GM21390 (cell line): ENCODE results near the gene CD8B2.
"Not testable (repeated sequence)": the region's sequence is repeated elsewhere in the genome, so short reads cannot be mapped to it uniquely, and the experiment has no call there.

Source experiments
- ATAC-seq: cut with Tn5 transposase; IDR thresholded peaks from one replicate; pipeline ENCODE4 v1.9.1; 2021; ENCODE audit not compliant: unreplicated experiment

The CD8B2 gene

DNA sequence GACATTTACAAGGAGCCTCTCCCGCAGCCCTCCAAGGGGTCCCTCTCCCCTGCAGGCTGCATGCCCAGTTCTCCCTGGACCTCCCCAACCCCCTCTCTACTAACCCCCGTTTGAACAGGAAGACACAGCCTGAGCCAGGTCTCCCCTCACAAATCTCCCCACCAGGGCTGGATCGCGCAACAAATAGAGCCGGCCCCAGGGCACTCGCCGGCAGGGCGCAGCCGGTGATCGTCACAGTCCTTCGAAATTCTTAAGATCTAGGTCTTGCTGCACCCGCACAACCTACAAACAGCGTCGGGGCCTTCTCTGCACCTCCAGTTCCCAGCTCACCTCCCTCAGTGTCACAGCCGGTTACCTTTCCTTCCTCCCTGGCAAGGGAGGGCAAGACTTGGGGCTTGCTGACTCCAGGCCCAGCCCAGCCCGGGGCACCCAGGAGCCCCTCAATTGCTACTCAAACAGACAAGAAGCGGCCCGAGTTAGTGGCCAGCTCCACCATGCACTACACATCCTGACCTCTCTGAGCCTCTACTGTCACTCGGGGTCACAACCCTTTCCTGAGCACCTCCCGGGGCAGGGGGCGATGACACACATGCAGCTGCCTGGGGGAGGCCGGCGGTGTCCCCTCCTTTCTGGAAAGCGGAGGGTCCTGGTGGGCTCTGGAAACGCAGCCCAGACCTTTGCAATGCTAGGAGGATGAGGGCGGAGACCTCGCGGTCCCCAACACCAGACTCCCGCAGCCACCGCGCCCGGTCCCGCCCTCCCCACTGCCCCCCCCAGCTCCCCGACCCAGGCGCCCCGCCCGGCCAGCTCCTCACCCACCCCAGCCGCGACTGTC, at the start of gene CD8B2:
Gene CD8B2 (plus strand): TSS at position 814 of the 835 bp plus-strand sequence. CDS start 63 bp downstream, outside the sequence.
- not testable (repeated sequence) for ATAC-seq

DNA sequence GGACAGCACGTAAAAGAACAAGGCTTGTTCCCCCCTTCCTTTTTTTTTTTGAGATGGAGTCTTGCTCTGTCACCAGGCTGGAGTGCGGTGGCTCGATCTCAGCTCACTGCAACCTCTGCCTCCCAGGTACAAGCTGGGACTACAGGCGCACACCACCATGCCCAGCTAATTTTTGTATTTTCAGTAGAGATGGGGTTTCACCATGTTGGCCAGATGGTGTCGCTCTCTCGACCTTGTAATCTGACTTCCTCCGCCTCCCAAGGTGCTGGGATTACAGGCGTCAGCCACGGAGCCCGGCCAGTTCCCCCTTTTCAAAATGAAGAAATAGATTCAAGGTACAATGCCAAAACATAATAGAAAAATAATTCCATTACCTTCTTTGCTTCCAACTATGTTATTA, 25.3 kb upstream of the CD8B2 start:
- not testable (repeated sequence) for ATAC-seq

DNA sequence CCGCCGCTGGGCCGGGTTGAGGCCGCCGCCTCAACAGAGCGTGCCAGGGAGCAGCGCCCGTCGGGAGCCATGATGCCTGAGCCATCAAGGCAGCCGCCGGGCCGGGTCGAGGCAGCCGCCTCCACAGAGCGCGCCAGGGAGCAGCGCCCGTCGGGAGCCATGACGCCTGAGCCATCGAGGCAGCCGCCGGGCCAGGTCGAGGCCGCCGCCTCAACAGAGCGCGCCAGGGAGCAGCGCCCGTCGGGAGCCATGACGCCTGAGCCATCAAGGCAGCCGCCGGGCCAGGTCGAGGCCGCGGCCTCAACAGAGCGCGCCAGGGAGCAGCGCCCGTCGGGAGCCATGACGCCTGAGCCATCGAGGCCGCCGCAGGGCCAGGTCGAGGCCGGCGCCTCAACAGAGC, 19.6 kb upstream of the CD8B2 start:
- ATAC-seq = not testable (repeated sequence)

DNA sequence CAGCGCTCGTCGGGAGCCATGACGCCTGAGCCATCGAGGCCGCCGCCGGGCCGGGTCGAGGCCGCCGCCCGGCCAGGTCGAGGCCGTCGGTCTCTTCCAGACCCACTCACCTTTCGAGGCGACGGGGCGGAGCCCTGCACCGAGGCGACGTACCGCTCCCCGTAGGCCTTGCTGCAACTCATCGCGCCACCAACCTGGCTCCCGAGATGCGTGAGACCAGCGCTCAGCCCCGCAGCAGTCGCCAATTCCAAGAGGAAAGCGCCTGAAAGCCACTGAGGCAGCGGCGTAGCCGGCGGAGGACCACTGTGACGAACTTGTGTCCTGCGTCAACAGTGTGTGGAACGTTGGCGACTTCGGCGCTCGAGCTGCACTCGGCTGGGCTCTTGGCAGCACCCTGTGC, 19.1 kb upstream of the CD8B2 start, which contains the start of gene RGPD3:
Gene RGPD3 (minus strand): TSS at position 307 of the 400 bp plus-strand sequence. CDS start 125 bp downstream, at position 182.
- ATAC-seq = not testable (repeated sequence)

DNA sequence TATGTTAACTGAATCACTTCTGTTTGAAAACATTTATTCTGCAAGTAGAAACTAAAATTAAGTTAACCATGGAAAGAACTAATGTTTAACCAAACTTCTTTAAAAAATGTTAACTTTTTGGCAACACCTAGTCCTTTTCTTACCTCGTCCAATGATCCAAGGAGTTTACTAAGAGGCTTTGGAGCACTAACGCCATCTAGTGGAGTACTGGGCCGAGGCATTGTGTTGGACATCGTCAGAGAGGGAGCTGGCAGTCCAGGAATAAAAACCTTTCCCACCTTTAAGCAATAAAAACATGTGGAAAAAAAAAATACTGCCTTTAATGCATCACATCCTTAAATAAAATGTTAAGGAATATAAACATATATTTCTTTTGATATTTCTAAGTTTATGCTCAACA, 16.5 kb upstream of the CD8B2 start:
- not testable (repeated sequence) for ATAC-seq

DNA sequence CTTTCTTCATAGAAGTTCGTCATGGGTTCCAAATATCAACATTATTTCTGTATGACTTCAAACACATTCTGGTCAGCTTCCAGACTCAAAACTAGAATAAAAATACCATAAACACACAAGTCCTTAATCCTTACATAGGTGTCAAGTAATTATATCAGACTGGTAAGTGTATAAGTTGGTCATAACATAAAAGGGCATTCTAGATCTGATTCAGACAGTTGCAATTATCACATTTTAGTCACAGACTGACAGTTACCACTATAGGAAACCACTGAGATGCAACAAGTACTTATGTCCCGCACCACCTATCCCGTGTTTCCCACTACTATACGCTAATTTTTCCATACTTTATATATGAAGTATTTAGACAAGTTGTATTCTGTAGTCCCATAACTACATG, 9.5 kb upstream of the CD8B2 start:
- not testable (repeated sequence) for ATAC-seq

DNA sequence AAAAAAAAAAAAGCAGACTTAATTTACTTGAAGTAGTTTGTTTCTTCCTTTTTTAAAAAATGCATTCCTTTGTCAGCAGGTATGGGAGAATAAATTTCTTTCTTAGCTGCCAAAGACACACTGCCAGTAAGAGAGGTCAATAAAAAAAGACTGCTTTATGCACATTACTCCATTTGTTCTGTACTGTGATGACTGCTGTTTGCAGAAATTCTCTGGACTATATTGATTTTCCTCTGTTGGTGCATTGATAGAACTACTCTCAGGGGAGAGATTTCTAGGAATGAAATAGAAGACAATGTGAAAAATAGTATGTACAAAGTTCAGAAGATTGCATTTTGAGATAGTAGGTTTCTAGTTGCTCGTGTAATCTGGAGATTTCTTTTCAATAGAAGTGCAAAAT, 7.6 kb upstream of the CD8B2 start:
- not testable (repeated sequence) for ATAC-seq

DNA sequence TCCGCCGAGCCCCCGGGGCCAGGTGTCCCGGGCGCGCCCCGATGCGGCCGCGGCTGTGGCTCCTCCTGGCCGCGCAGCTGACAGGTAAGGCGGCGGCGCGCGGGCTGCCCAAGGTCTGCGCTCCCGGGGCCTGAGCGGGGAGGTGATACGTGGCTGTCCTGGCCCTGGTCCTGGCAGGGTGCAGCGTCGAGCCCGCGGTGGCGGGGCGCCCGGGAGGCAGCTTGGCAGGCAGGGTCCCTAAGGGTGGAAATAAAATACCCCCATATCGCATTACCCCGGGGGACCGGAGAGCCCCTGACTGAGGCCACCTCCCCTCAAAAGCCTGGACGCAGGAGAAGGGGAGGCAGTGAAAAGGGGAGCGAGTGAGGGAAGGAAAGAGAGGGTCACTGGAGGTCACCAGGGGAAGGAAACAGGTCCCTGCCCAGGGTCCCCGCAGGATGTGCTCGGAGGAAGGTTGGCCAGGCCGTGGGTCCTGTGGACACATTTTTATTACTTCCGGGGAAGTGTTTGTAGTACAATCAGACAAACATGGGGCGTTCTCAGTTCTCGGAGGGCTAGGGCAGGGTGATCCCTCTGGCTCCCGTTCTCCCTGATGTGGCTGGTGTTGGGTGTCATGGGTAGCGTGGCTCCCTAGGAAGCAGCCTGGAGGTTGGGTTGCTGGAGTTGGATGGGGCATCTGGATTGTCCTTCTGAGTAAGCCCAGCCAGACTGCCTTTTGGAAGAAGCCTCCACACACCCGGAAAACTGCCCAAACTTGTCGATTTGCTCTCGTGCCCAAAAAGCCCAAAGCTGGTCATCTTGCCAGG, 425 bp downstream of the CD8B2 start:
- not testable (repeated sequence) for ATAC-seq

DNA sequence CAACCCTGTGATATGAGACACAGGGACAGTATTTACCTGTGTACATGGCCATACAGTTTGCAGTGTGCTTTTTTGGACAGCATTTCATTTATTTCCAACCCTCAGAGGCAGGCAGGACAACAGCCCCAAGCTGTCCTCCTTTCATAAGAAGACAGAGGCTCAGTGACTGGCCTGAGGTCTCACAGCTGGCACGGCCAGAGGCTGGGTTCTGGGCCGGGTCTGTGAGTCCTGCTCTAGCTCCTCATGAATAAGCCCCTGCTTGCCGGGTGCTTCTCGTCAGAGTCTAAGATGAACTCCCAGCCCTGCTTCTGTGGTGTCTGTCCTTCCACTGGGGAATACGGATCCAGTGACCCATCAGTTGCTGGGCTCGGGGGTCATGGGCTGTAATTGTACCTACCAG, 2.5 kb downstream of the CD8B2 start:
- not testable (repeated sequence) for ATAC-seq

DNA sequence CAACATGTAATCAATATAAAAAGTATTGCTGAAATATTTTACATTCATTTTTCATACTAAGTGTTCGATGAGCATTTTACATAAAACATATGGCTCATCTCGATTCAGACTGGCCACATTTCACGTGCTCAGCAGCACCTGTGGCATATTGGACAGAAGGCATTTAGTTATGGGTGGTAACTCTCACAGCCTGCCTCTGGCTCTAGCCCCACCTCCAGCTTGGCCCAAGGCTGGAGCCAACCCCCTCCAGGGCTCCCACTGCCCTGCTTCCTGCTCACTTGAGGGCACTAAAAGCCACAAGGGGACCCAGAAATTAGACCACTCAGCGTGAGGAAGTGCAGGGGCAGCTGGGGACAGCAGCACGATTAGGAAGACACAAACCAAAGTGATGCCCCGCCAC, 5.2 kb downstream of the CD8B2 start:
- not testable (repeated sequence) for ATAC-seq

DNA sequence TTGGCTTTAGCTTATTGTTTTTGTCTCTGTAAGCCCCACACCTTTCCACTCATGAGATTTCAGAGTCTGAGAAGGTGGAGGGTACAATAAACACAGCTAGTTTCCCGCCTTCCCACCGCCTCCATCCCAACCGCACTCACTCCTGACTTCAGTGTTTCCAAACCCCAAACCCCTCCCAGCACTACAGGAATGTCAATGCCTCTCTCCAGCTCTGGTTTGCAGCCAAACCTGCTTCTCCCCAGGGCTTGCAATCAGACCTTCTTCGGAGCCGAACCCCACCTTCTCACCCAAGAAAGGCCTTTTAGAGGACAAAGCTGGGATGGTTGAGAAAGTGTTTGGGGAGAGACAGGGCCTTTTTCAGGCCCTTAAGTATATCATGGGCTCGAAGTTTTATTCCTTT, 5.7 kb downstream of the CD8B2 start:
- ATAC-seq = not testable (repeated sequence)

DNA sequence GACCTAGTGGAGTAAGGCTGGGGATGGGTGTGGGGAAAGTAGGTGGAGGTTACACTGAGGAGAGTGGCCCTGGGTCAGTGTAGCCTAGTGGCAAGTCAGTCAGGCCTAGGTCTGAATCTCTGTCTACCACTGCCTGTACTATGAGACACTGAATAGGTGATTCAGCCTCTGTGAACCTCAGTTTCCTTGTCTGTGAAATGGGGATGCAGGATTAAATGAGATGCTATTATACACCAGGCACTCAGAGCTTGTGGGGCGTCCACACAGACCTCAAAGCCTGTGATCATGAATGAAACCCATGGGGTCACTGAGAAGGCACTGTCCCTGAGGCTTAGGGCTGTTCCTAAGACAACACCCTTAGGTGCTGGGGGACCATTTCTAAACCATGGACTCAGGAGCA, 11.4 kb downstream of the CD8B2 start:
- ATAC-seq = not testable (repeated sequence)

DNA sequence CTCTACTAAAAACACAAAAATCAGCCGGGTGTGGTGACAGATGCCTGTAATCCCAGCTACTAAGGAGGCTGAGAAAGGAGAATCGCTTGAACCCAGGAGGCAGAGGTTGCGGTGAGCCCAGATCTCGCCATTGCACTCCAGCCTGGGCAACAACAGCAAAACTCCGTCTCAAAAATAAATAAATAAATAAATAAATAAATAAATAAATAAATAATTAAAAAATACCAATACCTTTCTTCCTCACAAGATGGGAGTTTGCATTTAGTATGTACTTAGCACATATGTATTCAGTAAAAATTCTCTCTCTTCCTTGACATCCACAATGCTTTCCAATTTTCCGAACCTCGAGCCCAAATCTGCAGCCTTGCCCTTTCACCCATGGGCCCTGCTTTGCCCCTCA, 13.2 kb downstream of the CD8B2 start:
- ATAC-seq = not testable (repeated sequence)

DNA sequence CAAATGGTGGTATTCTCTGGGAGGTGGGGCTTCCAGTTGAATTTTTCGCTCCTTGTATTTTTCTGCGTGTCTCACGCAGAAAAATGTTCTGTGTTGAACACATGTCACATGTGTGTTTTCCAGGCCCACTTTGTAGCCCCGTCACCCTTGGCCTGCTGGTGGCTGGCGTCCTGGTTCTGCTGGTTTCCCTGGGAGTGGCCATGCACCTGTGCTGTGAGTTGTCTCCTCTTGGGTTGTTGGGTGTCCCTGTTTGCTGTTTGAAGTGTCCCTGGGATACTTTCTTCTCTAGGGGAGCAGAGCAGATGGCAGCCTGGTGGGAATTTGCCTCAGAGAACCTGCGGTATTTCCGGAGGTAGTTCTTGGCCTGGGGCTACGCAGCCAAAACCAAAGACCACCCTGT, 15.2 kb downstream of the CD8B2 start:
- ATAC-seq = not testable (repeated sequence)

DNA sequence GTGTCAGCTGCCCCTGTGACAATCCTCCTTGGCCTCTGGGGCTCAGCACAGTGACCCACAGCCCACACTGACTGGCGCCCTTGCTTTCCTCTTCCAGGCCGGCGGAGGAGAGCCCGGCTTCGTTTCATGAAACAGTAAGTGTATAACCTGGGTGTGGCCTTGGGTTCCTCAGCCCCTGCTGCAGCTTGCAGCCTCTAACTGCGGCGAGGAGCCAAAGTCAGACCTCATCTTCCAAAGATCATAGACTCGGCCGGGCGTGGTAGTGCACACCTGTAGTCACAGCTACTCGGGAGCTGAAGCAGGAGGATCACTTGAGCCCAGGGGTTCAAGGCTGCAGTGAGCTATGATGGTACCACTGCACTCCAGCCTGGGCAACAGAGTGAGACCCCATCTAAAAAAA, 17.0 kb downstream of the CD8B2 start:
- not testable (repeated sequence) for ATAC-seq

DNA sequence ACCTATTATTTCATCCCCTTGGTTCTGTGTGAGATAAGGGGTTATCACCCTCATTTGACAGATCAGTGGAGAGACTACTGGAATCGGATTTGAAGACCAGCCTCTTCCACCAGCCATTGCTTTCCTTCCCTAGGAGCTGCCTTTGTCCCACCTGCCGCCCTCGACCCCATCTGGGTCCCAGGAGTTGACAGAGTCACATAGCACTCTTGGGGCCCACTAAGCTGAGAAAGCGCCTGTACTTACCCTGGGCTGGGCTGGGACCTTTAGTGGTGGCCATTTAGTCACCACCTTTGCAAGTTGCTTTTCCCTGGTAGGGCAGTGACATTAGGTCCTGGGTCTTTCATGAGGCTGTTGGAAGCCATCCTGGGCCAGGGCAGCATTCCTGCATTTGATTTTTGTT, 17.6 kb downstream of the CD8B2 start:
- ATAC-seq = not testable (repeated sequence)

DNA sequence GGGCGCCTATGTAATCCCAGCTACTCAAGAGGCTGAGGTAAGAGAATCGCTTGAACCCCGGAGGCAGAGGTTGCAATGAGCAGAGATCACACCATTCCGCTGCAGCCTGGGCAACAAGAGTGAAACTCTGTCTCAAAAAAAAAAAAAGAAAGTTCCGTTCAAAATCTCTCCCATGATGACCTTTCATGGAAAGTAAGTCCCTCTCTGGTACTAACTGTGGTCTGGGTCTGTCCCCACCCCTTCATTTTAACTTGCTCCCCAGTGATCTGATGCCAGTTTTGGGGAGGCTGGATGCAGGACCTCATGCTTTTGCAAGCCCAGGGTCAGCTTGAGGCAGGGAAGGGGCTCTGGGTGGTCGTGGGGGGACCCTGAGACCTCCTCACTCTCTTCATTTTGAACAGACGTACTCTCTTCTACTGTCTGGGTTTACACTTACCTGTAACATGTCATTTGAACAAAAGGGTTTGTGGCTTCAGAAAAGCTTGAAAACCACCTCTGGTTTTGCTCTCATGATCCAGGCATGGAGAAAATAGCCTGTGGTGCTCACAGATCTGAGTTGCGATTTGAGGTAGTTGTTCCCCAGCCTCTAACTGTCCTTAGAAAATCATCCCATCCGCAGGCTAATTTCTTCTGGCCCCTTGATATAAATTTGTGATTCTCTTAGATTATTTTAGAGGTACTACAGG, 19.0 kb downstream of the CD8B2 start:
- ATAC-seq = not testable (repeated sequence)

DNA sequence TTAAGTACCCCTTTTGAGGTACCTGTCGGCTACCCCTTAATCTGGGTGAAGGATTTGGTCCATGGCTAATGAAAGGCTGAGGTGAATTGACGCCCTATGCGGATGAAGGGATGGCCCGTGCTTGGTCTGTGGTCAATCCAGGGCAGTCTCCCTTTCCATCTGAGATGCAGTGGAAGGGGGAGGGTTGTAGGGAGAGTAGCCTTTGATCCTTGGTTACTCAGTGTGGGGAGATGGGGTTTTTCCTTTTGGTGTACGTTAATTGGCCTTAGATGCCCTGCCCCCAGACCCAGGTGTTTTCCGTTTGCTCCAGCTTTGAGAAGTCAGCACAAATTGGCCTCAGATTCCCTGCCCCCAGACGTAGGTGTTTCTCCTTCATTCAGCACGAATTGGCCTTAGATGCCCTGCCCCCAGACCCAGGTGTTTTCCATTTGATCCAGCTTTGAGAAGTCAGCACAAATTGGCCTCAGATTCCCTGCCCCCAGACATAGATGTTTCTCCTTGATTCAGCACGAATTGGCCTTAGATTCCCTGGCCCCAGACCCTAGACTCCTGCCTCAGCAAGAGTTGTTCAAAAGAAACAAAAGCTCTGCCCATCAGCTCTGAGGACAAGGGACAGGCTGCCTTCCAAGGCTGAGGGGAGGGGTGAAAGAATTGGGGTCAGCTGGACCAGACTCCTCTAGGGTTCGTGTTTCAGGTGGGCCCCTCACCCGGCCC, 21.7 kb downstream of the CD8B2 start:
- ATAC-seq = not testable (repeated sequence)

DNA sequence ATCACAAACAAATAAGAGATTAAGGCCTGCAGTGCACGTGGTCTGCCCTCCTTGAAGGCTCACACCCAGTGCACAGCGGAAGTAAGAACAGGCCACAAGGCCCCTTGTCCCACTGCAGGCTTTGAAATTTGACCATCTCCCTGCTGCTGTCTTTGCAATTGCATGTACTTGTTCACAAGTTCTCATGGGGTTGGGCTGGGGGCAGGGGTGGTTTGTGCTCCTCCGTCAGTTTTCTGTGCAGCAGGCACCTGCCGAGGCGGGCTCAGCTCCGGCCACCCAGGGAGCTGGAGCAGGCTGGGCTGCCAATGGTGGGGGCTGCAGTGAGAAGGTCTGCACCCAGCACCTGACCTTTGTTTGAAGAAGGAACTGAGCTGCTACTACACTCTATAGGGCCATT, 22.2 kb downstream of the CD8B2 start:
- ATAC-seq = not testable (repeated sequence)

DNA sequence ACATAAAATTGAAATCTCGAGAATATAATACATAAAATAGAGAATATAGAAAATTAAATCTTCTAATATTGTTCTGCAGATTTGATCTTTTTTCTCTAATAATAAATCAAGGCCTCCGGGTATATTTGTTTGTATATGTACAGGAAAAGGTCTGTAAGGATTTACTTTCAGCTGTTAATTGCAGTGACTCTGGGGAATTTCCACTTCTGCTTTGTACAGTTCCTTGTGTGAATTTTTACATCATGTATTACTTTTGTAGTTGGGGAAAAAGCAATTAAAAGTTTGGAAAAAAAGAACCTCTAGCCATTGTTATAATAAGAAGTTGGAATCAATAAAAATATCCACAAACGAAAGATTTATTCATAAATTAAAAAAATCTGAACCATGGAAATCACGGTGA, 23.6 kb downstream of the CD8B2 start:
- ATAC-seq = not testable (repeated sequence)
